H9 (cell line): ENCODE results near the gene NBEAL2. TPM values are rescaled to one million over a fixed set of nuclear protein-coding genes. Genes with fewer than 3 reads are reported as not detected.

Experiments
- DNase-seq: peaks from one replicate; pipeline ENCODE4 v3.0.0-alpha.2; 2017
- H2AFZ ChIP-seq: one replicate; pipeline ENCODE4 v1.6.1; 2013; ENCODE audit warnings: mild to moderate bottlenecking, low read length, control low read depth, moderate library complexity
- H2AK5ac ChIP-seq: 2 replicates; pipeline ENCODE4 v1.6.1; 2013; ENCODE audit warnings: low read length, control low read depth, mixed read lengths; ENCODE audit not compliant: insufficient read length
- H2BK120ac ChIP-seq: one replicate; pipeline ENCODE4 v1.6.1; 2013; ENCODE audit warnings: low read depth, mild to moderate bottlenecking, low read length, control low read depth, inconsistent platforms; ENCODE audit not compliant: poor library complexity, severe bottlenecking
- H2BK12ac ChIP-seq: 2 replicates; pipeline ENCODE4 v1.6.1; 2013; ENCODE audit warnings: low read length, control low read depth, mixed read lengths, low read depth; ENCODE audit not compliant: insufficient read length
- H2BK15ac ChIP-seq: 2 replicates; pipeline ENCODE4 v1.6.1; 2013; ENCODE audit warnings: low read depth, low read length, control low read depth
- H2BK20ac ChIP-seq: one replicate; pipeline ENCODE4 v1.6.1; 2013; ENCODE audit warnings: low read depth, mild to moderate bottlenecking, low read length, control low read depth, inconsistent platforms; ENCODE audit not compliant: poor library complexity, severe bottlenecking
- H2BK5ac ChIP-seq: 2 replicates; pipeline ENCODE4 v1.6.1; 2013; ENCODE audit warnings: low read length, control low read depth, mixed read lengths; ENCODE audit not compliant: insufficient read length
- H3K14ac ChIP-seq: 2 replicates; pipeline ENCODE4 v1.6.1; 2013; ENCODE audit warnings: low read length, control low read depth; ENCODE audit not compliant: insufficient read depth
- H3K18ac ChIP-seq: 2 replicates; pipeline ENCODE4 v1.6.1; 2013; ENCODE audit warnings: low read depth, mild to moderate bottlenecking, mixed read lengths, low read length, control low read depth; ENCODE audit not compliant: insufficient read length
- H3K23ac ChIP-seq: 2 replicates; pipeline ENCODE4 v1.6.1; 2013; ENCODE audit warnings: low read length, control low read depth, mixed read lengths, low read depth; ENCODE audit not compliant: insufficient read length
- H3K23me2 ChIP-seq: 2 replicates; pipeline ENCODE4 v1.6.1; 2013; ENCODE audit warnings: low read depth, mild to moderate bottlenecking, mixed read lengths, low read length, control low read depth; ENCODE audit not compliant: insufficient read length, poor library complexity, severe bottlenecking
- H3K27ac ChIP-seq: 2 replicates; pipeline ENCODE4 v1.5.1; 2013; ENCODE audit warnings: low read length, control low read depth, mixed read lengths, low read depth; ENCODE audit not compliant: insufficient read length
- H3K27me3 ChIP-seq: 2 replicates; pipeline ENCODE4 v1.6.1; 2013; ENCODE audit warnings: low read length, control low read depth, inconsistent platforms; ENCODE audit not compliant: insufficient read depth
- H3K4ac ChIP-seq: 2 replicates; pipeline ENCODE4 v1.6.1; 2013; ENCODE audit warnings: low read depth, mild to moderate bottlenecking, control low read depth, inconsistent platforms, low read length, moderate library complexity
- H3K4me1 ChIP-seq: 2 replicates; pipeline ENCODE4 v1.6.1; 2013; ENCODE audit warnings: low read length, control low read depth, inconsistent platforms; ENCODE audit not compliant: insufficient read depth
- H3K4me2 ChIP-seq: 2 replicates; pipeline ENCODE4 v1.6.1; 2013; ENCODE audit warnings: low read length, control low read depth, mixed read lengths; ENCODE audit not compliant: insufficient read length, insufficient read depth
- H3K56ac ChIP-seq: 2 replicates; pipeline ENCODE4 v1.6.1; 2013; ENCODE audit warnings: low read depth, mild to moderate bottlenecking, mixed read lengths, low read length, control low read depth; ENCODE audit not compliant: insufficient read length
- H3K79me1 ChIP-seq: 2 replicates; pipeline ENCODE4 v1.6.1; 2013; ENCODE audit warnings: low read depth, mild to moderate bottlenecking, moderate library complexity, low read length, control low read depth, inconsistent platforms; ENCODE audit not compliant: insufficient read depth, poor library complexity, severe bottlenecking
- H3K79me2 ChIP-seq: 2 replicates; pipeline ENCODE4 v1.6.1; 2013; ENCODE audit warnings: low read length, control low read depth, inconsistent platforms; ENCODE audit not compliant: insufficient read depth
- H3K9ac ChIP-seq: 2 replicates; pipeline ENCODE4 v1.6.1; 2013; ENCODE audit warnings: low read length, control low read depth, mixed read lengths; ENCODE audit not compliant: insufficient read length; ENCODE audit errors: extremely low read depth
- H3K9me3 ChIP-seq: one replicate; pipeline ENCODE4 v1.6.1; 2013; ENCODE audit warnings: low read depth, low read length, inconsistent platforms; ENCODE audit not compliant: control insufficient read depth
- H3T11ph ChIP-seq: one replicate; pipeline ENCODE4 v1.6.1; 2013; ENCODE audit warnings: mild to moderate bottlenecking, low read length, control low read depth, inconsistent platforms
- H4K20me1 ChIP-seq: one replicate; pipeline ENCODE4 v1.6.1; 2013; ENCODE audit not compliant: control insufficient read depth, insufficient read length, insufficient read depth
- H4K5ac ChIP-seq: 2 replicates; pipeline ENCODE4 v1.6.1; 2013; ENCODE audit warnings: low read depth, mild to moderate bottlenecking, mixed read lengths, low read length, control low read depth; ENCODE audit not compliant: insufficient read length
- H4K8ac ChIP-seq: replicated peaks from 2 replicates; pipeline ENCODE4 v1.6.1; 2013; ENCODE audit warnings: low read length, control low read depth, mixed read lengths, low read depth; ENCODE audit not compliant: insufficient read length
- H4K91ac ChIP-seq: 2 replicates; pipeline ENCODE4 v1.6.1; 2013; ENCODE audit warnings: low read depth, mild to moderate bottlenecking, moderate library complexity, mixed read lengths, low read length, control low read depth; ENCODE audit not compliant: insufficient read length
- H3K27ac Mint-ChIP-seq, 3 experiments: 2 replicates in 2 of 3; 3 replicates in 1 of 3; pipeline ENCODE4 v1.8.0; 2020 to 2021; ENCODE audit warnings: mixed read lengths in 3 of 3, mild to moderate bottlenecking in 1 of 3, moderate library complexity in 1 of 3
- H3K27me3 Mint-ChIP-seq: 2 replicates; pipeline ENCODE4 v1.8.0; 2021; ENCODE audit warnings: low read depth, mild to moderate bottlenecking, moderate library complexity, mixed read lengths
- H3K36me3 Mint-ChIP-seq, 3 experiments: 2 replicates in 2 of 3; 3 replicates in 1 of 3; pipeline ENCODE4 v1.8.0; 2020 to 2021; ENCODE audit warnings: low read depth in 3 of 3, mixed read lengths in 3 of 3; ENCODE audit not compliant: insufficient read depth in 1 of 3
- H3K4me1 Mint-ChIP-seq, 2 experiments: 2 replicates each; pipeline ENCODE4 v1.8.0; 2020; ENCODE audit warnings: mixed read lengths in 2 of 2
- H3K4me3 Mint-ChIP-seq, 2 experiments: 2 replicates in 1 of 2; 3 replicates in 1 of 2; pipeline ENCODE4 v1.8.0; 2020 to 2021; ENCODE audit warnings: mild to moderate bottlenecking in 2 of 2, mixed read lengths in 2 of 2, moderate library complexity in 1 of 2
- H3K9me3 Mint-ChIP-seq, 2 experiments: 2 replicates in 1 of 2; 3 replicates in 1 of 2; pipeline ENCODE4 v1.8.0; 2020; ENCODE audit warnings: mild to moderate bottlenecking in 2 of 2, mixed read lengths in 2 of 2, moderate library complexity in 1 of 2
- WGBS: extraction: QIAGEN DNeasy Blood & Tissue Kit; methylation state at CpG from one replicate; pipeline ENCODE4 v1.1.7; 2013; ENCODE audit warnings: missing lambda C conversion rate, low lambda C conversion rate, mixed read lengths; ENCODE audit not compliant: insufficient read length; ENCODE audit errors: extremely low coverage; 5-methylcytosine and 5-hydroxymethylcytosine counted together
- total RNA-seq: library from RNA; stranded (reverse); gene quantifications from 2 replicates; pipeline ENCODE4 v1.2.1, GENCODE V29; 2021
- TF ChIP-seq, protein P1 (sequence below): fragments of 200-600 bp; sonication (generic); conservative IDR thresholded peaks from 3 replicates; pipeline ENCODE4 v1.8.0; 2021; ENCODE audit warnings: antibody characterized with exemption, mild to moderate bottlenecking

Gene NBEAL2
- total RNA-seq, 1 experiment from 2014 or later: 52.1 TPM

DNA sequence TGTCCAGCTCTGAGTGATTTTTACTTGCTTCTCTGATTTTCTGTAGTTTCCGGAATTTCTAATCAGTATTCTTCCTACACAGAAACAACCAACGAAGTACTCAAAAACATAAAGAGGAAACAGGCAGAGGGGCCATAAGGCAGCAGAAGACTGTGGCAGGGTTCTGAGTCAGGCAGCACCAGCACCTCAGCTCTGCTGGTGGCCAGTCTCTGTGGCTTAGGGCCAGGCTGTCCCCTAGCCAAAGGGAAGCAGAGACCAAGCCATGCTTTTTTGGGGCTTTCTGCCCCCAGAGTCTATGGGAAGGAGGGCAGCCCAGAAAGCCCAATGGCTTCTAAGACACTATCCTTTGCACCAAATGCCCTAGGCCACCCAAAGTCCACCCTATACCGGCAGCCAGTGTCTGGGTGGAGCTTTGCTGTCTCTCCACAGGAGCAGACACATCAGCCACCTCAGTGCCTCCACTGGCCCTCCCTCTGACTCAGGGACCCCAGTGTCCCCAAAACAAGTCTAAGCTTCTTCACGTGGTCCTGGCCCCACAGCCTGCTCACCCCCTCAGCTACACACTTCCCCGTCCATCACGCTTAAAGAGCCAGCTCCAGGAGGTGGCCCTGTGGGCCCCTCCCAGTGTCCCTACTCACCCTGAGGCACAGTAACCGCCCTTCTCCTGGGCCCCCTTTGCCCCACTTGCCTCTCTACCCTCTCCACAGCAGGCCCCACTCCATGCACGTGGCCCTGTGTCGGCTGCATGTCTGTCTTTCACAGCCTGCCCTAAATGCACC, 49.1 kb upstream of the NBEAL2 start:
- Histone ChIP-seq H3K18ac (no peak overlapping the region), H3K9me3 (no peaks in the 10 kb centered on the region), H3K79me1 (peaks cover 4% of the 10 kb centered on the region), H3K4me1 (peaks cover 2% of the 10 kb centered on the region; the same call in 1 of the 2 replicates), H4K91ac (no peak overlapping the region), H2BK5ac (no peak overlapping the region), H3K27me3 (no peaks in the 10 kb centered on the region), H3T11ph (no peak overlapping the region), H2AK5ac (no peak overlapping the region), H3K4me2 (no peak overlapping the region), H3K9ac (no peak overlapping the region), H4K8ac (no peak overlapping the region), H2BK120ac (no peak overlapping the region), H4K5ac (no peak overlapping the region), H4K20me1 (no peaks in the 10 kb centered on the region), H2BK15ac (no peak overlapping the region), H3K27ac (no peak overlapping the region), H3K56ac (no peak overlapping the region), H2AFZ (no peak overlapping the region), H3K14ac (no peak overlapping the region; the same call in 1 of the 2 replicates), H3K4ac (no peak overlapping the region), H2BK12ac (no peak overlapping the region), H3K23me2 (no peaks in the 10 kb centered on the region), H2BK20ac (no peak overlapping the region), H3K23ac (no peak overlapping the region), H3K79me2 (peaks cover 6% of the 10 kb centered on the region; the same call in 1 of the 2 replicates)
- WGBS: no CpG with 5 or more reads among the region's 9 CpGs
- no peak for DNase-seq
- TF ChIP-seq, protein P1, sequence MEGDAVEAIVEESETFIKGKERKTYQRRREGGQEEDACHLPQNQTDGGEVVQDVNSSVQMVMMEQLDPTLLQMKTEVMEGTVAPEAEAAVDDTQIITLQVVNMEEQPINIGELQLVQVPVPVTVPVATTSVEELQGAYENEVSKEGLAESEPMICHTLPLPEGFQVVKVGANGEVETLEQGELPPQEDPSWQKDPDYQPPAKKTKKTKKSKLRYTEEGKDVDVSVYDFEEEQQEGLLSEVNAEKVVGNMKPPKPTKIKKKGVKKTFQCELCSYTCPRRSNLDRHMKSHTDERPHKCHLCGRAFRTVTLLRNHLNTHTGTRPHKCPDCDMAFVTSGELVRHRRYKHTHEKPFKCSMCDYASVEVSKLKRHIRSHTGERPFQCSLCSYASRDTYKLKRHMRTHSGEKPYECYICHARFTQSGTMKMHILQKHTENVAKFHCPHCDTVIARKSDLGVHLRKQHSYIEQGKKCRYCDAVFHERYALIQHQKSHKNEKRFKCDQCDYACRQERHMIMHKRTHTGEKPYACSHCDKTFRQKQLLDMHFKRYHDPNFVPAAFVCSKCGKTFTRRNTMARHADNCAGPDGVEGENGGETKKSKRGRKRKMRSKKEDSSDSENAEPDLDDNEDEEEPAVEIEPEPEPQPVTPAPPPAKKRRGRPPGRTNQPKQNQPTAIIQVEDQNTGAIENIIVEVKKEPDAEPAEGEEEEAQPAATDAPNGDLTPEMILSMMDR: no peak
- Mint-ChIP-seq H3K36me3 (peaks cover 1 to 30% (median 20%) of the 10 kb centered on the region in 3 experiments; a peak in 6 of 7 replicates), H3K27me3 (no peaks in the 10 kb centered on the region), H3K9me3 (no peaks in the 10 kb centered on the region), H3K4me1 (peaks cover 26 to 28% of the 10 kb centered on the region in 2 experiments), H3K4me3 (no peak overlapping the region), H3K27ac (peak overlapping the region in 2 of 3 experiments; percentile 50 to 95; a peak in 5 of 7 replicates)
